ENCODE results near the gene DCAF11.

The DCAF11 gene

DNA sequence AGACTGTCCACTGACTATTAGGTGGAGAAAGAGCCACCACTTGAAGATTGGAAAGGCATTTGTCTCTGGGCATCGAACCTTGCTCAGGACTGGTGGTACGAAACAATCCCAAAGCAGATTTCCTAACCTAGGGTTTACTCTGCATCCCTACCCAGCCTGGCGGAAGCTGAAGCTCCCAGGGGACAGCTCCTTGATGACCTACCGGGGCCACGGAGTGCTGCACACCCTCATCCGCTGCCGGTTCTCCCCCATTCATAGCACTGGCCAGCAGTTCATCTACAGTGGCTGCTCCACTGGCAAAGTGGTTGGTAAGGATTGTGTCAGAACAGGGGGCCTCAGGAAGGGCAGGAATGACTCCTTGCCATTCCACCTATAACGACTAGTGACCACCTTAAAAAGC, 6.6 kb downstream of the DCAF11 start:
- no peak for DNase-seq (ENCODE audit: low read depth in 2 of 2)

DNA sequence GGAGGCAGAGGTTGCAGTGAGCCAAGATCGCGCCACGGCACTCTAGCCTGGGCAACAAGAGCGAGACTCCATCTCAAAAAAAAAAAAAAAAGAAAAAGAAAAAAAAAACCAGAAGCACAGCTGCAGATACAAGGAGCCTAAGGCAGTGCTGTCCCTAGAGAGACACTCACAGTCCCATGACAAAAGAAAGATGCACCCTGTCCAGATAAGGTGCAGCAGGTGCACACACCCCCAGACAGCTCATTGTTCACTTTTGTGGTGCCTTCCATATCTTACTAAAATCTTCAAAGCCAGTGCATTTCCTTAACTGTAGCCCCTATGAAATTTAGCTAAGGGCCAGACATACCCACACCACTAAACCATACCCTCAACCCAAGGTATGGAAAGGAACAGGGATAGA, 7.8 kb downstream of the DCAF11 start:
- DNase-seq (ENCODE audit: low read depth in 2 of 2) = no peak

DNA sequence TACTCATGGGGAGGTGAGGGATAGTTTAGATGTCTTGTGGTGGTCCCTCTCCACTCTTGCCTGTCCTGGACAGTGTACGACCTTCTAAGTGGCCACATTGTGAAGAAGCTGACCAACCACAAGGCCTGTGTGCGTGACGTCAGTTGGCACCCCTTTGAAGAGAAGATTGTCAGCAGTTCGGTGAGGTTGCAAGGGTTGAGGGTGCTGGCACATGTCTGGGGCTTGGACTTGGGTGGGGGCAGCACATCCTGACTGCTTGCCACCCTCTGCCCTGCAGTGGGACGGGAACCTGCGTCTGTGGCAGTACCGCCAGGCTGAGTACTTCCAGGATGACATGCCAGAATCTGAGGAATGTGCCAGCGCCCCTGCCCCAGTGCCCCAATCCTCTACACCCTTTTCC, 8.3 kb downstream of the DCAF11 start:
- no peak for DNase-seq (ENCODE audit: low read depth in 2 of 2)

DNA sequence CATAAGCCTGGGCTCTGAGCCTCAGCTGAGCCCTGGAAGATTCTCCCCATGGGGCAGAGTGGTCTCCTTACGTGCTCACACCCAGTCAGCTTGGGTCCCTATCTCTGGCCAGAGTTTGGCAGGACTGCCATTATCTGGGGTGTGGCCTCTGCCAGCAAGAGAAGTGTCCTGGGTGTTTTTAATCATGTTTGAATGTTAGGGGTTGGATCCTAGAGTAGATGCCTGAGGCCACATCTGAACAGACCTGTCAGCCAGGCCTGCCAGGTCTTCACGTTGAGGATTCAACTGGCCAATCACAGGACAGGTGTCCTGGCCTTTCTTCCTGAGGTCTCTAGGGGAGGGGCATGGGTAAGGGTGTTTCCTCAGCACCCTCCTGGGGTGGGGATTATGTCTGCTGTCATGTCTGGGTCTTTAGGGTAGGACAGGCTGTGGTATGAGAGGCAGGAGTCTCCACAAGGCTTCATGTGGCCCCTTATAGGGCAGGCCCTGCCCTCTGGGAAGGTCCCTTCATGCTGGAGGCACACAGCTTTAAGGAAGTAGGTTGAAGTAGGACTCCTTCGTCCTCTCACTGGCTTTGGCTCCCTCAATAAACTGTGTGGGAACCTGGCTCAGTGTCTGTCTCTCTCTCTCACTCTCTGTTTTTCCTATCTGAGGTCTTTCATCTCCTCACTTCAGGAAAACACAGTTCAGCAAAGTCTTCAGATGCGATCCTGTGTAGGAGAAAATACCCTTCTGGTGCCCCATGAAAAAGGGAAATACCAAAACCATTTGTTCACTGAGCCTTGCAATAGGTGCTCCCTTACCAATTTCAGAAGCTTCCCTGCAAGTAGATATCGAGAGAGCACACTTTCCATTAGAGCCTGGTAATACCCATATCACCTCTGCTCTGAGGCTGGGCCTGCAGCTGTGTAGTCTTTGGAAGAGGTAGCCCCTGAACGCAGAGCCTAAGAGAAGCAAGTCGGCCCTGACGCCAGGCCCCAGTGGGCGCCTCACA, 9.1 kb downstream of the DCAF11 start:
- DNase-seq (ENCODE audit: low read depth in 2 of 2) = no peak

DNA sequence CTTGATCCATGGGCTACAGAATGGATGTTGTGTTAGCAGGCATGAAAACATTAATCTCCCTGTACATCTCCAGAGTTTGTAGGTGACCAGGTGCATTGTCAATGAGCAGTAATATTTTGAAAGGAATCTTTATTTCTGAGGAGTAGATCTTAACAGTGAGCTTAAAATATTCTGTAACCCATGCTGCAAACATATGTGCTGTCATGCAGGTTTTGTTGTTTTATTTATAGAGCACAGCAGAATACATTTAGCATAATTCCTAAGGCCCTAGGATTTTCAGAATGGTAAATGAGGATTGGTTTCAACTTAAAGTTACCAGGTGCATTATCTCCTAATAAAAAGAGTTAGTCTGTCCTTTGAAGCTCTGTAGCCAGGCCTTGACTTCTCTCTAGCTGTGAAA, 12.4 kb downstream of the DCAF11 start:
- no peak for DNase-seq (ENCODE audit: low read depth in 2 of 2)

DNA sequence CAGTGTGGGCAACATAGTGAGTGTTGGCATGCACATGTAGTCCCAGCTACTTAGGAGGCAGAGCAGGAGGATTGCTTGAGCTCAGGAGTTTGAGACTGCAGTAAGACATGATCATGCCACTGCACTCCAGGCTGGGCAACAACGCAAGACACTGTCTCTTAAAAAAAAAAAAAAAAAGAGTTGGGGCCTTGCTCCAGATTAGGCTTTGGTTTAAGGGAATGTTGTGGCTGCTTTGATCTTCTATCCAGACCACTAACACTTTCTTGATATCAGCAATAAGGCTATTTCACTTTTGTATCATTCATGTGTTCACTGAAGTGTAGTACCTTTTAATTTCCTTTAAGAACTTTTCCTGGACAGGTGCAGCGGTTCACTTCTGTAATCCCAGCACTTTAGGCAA, 13.1 kb downstream of the DCAF11 start:
- no peak for DNase-seq (ENCODE audit: low read depth in 2 of 2)

DNA sequence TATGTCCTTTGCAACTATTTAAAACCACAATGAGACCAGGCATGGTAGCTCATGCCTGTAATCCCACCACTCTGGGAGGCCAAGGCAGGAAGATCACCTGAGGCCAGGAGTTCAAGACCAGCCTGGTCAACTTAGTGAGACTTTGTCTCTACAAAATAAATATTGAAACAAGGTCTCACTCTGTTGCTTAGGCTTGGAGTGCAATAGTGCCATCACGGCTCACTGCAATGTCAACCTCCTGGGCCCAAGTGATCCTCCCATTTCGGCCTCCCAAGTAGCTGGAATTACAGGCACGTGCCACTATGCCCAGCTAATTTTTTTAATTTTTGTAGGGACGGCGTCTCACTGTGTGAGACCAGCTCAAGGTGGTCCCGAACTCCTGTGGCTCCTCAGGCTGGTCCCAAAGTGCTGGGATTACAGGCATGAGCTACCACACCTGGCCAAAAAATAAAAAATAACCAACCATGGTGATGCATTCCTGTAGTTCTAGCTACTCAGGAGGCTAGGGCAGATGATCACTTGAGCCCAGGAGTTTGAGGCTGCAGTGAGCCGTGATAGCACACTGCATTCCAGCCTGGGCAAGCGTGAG, 14.9 kb downstream of the DCAF11 start:
- no peak for DNase-seq (ENCODE audit: low read depth in 2 of 2)

DNA sequence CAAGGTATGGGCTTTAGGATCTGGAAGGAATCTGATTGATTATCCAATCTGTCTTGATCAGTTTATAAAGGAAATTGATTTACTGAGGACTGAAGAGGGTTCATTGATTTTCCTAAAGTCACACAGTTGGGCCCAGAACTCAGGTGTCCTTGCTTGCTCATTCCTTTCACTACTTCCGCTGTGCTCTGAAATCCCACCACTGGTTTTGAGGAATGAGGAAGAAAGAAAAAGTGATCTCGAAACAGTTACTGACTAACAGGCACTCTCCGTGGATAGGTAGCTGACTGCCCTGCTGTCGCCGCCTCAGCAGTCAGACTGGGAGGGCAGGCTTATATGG, 15.8 kb downstream of the DCAF11 start, which contains the start of gene FITM1:
Gene FITM1, plus strand, starts transcription at position 280 of the 337 bp plus-strand sequence. CDS start 905 bp downstream, outside the sequence.
- no peak for DNase-seq (ENCODE audit: low read depth in 2 of 2)

DNA sequence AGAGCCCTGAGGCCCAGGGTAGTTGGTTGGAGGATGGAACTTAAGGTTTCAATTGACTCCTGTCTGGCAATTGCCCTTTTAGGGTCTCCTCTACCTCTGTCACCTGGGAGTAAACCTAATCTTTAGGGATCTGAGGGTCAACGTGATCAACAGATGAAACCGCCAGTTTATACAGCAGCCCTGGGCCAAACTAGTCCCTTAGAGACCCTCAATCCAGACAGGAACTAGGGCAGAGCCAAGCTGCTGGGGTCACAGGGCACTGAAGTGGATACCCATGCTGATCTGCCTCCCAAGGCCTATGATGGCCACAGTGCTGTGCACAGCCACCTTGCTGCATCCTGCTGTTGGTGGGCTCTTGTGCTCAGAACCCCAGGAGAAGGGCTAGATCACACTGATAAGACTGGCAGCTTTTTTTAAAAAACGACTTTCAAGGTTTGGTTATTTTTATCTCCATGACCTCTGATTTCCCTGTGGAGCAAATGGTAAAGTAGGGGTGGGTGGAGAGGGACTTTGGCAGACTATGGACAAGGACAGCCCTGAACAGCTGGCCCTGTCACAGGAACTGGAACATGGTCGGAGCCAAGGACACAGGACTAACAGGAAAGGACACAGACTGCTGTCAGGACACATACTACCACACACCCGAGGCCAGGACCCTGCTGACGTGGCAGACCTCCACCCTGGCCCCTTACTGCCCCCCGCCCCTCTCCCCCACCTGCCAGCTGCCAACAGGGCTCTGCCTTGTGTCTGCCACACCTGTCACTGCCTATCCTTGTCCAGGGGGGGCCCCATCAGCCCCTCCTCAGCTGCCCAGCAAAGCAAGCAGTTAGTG, 16.4 kb downstream of the DCAF11 start:
- DNase-seq (ENCODE audit: low read depth in 2 of 2) = no peak

DNA sequence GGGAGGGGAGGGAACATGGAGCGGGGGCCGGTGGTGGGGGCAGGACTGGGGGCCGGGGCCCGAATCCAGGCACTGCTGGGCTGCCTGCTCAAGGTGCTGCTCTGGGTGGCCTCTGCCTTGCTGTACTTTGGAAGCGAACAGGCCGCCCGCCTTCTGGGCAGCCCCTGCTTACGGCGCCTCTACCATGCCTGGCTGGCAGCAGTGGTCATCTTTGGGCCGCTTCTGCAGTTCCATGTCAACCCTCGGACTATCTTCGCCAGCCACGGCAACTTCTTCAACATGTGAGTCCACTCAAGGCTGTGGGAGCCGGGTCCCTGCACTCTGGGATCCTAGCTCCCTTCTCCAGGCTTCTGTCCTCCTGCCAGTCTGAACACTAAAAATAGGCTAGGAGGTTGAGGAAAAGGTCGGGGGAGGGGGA, 17.0 kb downstream of the DCAF11 start:
- no peak for DNase-seq (ENCODE audit: low read depth in 2 of 2)

DNA sequence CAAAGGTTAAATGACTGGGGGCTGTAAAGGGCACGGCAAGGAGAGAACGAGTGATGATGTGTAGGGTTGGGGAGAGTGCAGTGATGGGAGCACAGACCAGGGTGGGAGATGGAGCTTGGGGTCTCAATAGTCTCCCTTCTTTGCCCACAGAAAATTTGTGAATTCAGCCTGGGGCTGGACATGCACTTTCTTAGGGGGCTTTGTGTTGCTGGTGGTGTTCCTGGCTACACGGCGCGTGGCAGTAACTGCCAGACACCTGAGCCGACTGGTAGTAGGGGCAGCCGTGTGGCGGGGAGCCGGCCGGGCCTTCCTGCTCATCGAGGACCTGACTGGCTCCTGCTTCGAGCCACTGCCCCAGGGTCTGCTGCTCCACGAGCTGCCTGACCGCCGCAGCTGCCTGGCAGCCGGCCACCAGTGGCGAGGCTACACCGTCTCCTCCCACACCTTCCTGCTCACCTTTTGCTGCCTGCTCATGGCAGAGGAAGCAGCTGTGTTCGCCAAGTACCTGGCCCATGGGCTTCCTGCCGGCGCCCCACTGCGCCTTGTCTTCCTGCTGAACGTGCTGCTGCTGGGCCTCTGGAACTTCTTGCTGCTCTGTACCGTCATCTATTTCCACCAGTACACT, 17.6 kb downstream of the DCAF11 start:
- DNase-seq (ENCODE audit: low read depth in 2 of 2) = no peak

DNA sequence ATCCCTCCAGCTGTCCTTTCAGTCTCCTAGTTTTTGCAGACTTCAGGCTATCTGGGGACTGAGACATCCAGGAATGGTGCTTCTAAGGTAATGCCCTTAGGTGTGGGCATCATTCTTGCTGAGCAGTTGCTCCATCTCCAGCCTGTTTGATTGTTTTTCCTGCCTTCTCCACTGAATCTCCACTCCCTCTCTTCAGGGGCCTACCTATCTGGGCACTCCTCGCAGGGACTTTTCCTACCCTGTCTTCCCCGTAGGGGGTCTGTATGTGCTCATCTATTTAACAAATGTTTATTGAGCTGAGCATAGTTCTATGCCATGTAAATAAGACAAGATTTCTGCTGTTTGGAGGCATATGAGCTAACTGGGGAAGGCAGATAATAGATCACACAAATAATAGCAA, 18.4 kb downstream of the DCAF11 start:
- DNase-seq (ENCODE audit: low read depth in 2 of 2) = no peak

DNA sequence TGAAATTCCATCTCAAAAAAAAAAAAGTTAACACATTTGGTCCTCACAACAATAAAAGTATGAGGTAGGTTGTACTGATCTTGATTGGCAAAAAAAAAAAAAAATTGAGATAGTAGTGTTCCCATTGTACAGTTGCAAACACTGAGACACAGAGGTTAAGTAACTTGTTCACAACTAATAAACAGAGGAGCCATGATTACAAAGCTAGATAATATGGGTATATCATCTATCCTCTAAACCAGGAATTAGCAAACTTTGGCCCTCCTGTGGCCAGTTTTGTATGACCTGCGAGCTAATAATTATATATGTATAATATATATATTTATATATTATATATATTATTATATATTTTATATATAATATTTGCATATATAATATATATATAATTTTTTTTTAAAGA, 19.2 kb downstream of the DCAF11 start:
- no peak for DNase-seq (ENCODE audit: low read depth in 2 of 2)

DNA sequence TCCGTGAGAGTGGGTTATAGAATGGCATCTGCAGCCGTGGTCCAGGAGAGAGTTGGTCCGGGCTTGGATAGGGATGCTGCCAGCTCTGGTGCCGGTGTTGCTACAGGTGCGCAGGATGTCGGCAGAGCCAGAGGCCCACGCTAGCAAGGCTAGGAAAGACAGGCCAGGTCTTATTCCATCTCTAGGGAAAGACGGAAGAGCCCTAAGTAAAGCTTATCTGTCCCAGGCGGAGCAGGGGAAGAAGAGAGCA, 20.9 kb downstream of the DCAF11 start:
- DNase-seq (ENCODE audit: low read depth in 2 of 2) = no peak

DNA sequence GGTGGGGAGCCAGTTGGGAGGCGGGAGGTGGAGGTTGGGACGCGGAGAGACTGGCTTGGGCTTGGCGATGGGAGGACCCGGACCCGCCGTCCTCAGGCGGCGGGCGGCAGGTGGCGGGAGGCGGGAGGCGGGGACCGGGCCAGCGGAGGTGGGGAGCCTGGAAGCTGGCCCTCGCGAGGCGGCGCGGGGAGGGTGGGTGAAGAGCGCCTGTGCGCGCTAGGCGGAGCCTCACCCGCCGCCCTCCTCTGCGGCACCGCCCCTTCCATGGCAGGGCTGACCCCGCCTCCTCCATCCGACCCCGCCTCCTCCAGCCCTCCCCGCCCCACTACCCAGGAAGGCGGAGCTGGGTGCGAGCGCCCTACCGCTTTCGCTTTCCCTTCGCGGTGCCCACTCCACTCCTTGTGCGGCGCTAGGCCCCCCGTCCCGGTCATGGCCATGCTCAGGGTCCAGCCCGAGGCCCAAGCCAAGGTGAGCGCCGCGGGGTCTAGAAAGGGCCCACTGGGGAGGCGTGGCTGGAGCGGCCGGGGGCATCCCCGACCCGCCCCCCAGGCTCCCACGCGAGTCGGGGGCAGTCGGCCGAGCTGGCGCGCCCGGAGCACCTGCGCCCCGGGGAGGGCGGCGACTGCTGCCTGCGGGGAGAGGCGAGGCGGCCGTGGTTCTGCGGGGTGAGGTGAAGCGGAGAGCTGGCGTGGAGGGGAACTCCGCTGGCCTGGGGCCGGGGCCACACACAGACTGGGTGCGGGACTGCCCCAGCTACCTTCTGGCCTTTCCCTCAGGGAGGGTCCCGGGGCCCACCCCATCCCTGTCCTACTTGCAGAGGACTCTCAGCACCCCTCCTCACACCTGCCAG, 21.5 kb downstream of the DCAF11 start, which contains the start of gene PSME1:
Gene PSME1, plus strand, starts transcription at position 361 of the 850 bp plus-strand sequence. Its CDS starts 69 bp downstream, at position 430.
- peak; percentile 87 to 88 for DNase-seq (ENCODE audit: low read depth in 2 of 2)

DNA sequence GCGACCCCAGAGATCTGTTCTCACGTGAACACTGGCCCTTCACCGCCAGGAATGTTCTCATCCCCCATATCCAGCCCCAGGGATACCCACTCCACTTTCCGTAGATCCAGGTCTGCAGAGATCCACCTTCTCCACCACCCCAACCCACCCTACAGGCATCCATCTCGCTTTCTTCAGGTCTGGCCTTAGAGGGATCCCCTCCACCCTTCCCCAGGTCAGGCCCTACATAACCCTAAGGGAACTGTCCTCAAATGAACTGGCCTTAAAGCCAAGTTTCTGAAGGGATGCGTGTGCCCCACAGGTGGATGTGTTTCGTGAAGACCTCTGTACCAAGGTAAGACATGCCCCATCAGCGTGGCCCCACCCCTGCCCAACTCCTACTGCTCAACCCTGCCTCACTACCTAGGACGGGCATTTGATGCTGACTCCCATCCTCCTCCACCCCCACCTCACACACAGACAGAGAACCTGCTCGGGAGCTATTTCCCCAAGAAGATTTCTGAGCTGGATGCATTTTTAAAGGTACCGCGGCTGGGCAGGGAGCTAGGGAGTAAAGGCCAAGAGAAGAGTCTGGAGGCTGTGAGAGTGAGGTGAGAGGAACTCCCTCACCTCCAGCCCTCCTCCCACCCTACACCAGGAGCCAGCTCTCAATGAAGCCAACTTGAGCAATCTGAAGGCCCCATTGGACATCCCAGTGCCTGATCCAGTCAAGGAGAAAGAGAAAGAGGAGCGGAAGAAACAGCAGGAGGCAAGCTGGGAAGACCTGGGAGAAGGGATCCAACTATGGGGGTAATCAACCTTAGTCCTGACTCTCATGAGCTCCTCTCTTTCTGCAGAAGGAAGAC, 22.3 kb downstream of the DCAF11 start:
- no peak for DNase-seq (ENCODE audit: low read depth in 2 of 2)

DNA sequence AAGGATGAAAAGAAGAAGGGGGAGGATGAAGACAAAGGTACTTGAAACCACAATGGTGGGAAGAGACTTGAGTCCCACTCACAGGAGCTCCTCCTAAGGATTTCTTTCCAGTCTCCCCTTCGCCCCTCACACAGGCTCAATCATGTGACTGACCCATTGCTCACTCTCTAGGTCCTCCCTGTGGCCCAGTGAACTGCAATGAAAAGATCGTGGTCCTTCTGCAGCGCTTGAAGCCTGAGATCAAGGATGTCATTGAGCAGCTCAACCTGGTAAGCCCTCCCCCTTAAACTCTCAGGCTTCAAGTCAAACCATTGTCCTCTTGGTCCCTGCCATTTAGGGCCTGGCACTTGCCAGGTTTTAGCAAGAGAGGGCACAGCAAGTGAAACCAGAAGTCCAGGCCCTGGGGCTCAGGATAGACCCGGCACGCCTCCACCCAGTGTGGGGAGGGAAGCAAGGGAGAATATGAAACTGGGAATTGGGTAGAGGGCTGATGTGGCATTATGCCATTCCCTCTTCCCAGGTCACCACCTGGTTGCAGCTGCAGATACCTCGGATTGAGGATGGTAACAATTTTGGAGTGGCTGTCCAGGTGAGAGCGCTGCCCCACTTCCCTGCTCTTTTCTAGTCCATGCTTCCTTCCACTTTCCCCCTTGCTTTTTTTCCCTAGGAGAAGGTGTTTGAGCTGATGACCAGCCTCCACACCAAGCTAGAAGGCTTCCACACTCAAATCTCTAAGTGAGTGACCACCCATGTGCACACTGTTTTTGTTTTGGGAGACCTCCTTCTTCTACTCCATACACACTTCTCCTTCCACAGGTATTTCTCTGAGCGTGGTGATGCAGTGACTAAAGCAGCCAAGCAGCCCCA, 23.2 kb downstream of the DCAF11 start:
- no peak for DNase-seq (ENCODE audit: low read depth in 2 of 2)

DNA sequence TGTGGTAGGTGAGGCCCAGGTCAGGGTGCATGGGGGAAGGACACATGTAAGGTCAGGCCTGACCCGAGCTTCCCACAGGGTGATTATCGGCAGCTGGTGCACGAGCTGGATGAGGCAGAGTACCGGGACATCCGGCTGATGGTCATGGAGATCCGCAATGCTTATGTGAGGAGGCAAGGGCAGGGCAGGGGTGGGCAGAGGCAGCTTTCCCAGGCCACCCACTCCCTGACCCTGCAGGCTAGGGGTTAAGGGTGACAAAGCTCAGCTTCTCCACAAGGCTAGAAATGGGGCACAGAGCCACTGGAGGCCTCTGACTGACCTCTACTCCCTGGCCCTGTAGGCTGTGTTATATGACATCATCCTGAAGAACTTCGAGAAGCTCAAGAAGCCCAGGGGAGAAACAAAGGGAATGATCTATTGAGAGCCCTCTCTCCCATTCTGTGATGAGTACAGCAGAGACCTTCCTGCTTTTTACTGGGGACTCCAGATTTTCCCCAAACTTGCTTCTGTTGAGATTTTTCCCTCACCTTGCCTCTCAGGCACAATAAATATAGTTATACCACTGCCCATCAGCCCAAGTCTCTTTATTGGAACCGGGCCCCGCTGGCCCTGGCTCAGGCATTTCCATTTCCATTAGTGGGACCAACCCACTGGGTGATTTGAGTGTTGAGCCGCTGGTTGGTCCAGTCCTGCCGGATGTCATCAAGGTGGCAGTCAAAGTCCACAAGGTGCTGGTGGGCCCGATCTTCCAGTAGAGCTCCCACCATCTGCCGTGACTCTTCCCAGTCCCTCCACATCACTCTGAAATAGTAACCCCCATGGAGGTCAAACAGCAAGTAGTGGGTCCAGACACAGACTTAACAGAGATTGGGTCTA, 24.1 kb downstream of the DCAF11 start:
- DNase-seq (ENCODE audit: low read depth in 2 of 2) = no peak

Data from stimulated activated CD8-positive, alpha-beta memory T cell treated with anti-CD3 and anti-CD28 coated beads, Interleukin-15, amount 100 ng/mL, for 4 hours (primary cell).